SH-SY5Y (cell line): ENCODE measurements around the gene JPH4.

Experiments used
- GATA2 ChIP-seq: IDR thresholded peaks from 2 replicates; pipeline ENCODE4 v1.6.1; 2011; ENCODE audit warnings: mild to moderate bottlenecking, low read depth, low read length
- GATA3 ChIP-seq: IDR thresholded peaks from 2 replicates; pipeline ENCODE4 v1.6.1; 2011; ENCODE audit warnings: low read depth, mild to moderate bottlenecking, low read length, moderate library complexity

Gene JPH4

GRCh38 chr14:23578560-23579310 is at the start of gene JPH4:
JPH4 (minus strand) TSS chr14:23578790; CDS start chr14:23577453, 1,337 bp downstream.
- no peak for TF ChIP-seq GATA3
- TF ChIP-seq GATA2, result no peak

GRCh38 chr14:23627961-23628360 is 49.4 kb upstream of the JPH4 start:
- no peak for TF ChIP-seq GATA2
- no peak for TF ChIP-seq GATA3

DNA sequence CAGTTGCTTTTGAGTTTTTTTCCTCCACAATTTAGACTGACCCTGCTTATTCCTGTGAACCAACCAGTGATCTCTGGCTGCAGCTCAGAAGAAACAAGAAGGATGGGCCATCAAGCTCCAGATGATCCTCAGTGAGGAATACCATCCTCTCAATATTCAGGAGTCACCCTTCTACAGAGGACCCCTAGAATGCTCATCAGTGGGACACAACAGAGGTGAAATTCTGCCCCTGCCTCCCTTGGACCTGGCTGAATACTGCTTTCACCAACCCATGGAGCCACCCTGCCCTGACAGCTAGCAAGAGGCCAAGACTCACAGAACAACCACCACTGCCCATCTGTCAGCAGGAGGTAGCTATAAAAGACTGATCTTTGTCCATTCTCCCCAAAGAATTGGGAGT is 48.4 kb upstream of the JPH4 start:
- TF ChIP-seq GATA3, result no peak
- no peak for TF ChIP-seq GATA2

- TF ChIP-seq GATA2 (no peak), GATA3 (no peak)
Measured at GRCh38 chr14:23624830-23625404, 46.3 kb upstream of the JPH4 start.

GRCh38 chr14:23623962-23624361 is 45.4 kb upstream of the JPH4 start:
- no peak for TF ChIP-seq GATA3
- no peak for TF ChIP-seq GATA2

GRCh38 chr14:23622990-23623389 is 44.4 kb upstream of the JPH4 start:
- TF ChIP-seq GATA3 (no peak), GATA2 (no peak)

DNA sequence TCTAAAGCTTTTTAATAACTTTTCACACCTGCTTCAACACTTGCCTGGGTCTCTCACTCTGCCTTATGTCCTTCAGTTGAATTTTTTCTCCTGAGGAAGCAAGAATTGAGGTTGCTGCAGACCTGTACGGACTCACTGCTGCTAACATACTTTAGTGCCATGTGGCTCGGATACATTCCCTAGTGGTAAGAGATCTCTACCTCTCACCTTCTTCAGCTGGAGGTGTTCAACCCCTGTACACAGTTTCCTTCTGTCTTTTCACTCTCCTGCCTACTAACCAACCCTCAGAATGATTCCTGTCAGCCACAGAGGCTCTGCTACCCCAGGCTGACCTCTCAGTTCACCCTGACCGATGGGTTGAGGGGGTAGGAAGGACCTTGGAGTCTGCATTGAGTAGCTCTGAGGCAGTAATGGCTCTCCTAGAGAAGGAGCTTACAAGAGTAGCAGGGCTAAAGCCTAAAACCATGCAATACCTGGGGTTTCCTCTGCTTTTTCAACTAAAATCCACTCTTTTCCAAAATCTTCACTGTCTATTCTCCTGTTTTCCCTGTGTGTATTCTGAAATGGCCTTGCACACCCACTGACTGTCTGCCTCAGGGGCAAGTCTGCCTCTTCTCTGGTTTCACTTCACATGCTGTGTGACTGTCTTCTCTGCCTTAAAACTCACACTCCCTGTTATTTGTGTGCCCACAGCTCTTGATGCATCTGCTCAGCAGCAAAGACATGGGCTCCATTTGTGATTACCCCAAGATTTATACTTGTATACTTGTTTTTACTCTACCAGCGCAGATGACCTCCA is 43.5 kb upstream of the JPH4 start:
- TF ChIP-seq GATA3 (no peak), GATA2 (no peak)

- TF ChIP-seq GATA2 (no peak), GATA3 (no peak)
Measured at GRCh38 chr14:23621204-23621931, 42.8 kb upstream of the JPH4 start.

- no peak for TF ChIP-seq GATA3
- TF ChIP-seq GATA2, result no peak
Measured at GRCh38 chr14:23620177-23620702, 41.6 kb upstream of the JPH4 start.

GRCh38 chr14:23618415-23618988 is 39.9 kb upstream of the JPH4 start:
- TF ChIP-seq GATA2, result no peak
- TF ChIP-seq GATA3, result no peak

DNA sequence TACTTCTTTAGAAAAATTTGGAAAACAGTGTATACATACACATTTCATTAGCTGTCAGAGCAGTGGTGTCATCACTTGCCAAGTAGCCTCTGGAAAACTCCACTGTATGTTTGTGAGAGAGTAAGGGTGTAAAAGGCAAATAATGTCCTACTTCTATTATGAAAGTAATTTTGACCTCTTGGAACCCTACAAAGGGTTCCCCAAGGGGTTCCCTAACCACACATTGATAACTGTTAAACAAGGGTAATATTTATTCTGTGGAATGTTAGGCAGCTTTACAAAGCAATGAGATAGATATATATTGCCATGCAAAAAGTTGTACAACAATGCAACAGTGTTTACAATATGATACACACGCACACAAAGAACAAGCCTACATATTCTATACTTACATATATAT is 38.9 kb upstream of the JPH4 start:
- TF ChIP-seq GATA3, result no peak
- TF ChIP-seq GATA2, result no peak

DNA sequence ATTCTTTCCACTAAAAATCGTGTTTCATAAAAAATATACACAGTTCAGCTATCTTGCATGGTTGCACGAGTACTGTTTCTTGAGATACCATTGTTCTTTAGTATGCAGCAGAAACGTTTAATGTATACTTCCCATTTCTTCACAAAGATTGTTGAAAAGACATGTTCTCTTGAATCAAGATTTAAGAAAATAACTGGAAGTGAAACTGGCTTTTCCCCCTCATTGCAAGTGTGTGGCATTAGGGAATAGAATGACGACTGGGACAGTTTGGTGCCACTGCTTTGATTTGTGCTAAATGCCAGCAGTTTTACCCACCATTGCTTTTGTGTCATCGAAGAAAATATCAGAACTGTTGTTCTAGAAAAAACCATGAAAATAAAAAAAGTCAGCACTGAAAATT is 37.3 kb upstream of the JPH4 start:
- no peak for TF ChIP-seq GATA2
- TF ChIP-seq GATA3, result no peak

- no peak for TF ChIP-seq GATA2
- no peak for TF ChIP-seq GATA3
Measured at GRCh38 chr14:23614395-23614828, 35.8 kb upstream of the JPH4 start.
